GM18907 (cell line): ENCODE results near the gene CAMK2A.

Experiments used
- ATAC-seq: cut with Tn5 transposase; IDR thresholded peaks from one replicate; pipeline ENCODE4 v1.9.1; 2021; ENCODE audit warnings: mild to moderate bottlenecking, moderate library complexity; ENCODE audit not compliant: unreplicated experiment

The CAMK2A gene

DNA sequence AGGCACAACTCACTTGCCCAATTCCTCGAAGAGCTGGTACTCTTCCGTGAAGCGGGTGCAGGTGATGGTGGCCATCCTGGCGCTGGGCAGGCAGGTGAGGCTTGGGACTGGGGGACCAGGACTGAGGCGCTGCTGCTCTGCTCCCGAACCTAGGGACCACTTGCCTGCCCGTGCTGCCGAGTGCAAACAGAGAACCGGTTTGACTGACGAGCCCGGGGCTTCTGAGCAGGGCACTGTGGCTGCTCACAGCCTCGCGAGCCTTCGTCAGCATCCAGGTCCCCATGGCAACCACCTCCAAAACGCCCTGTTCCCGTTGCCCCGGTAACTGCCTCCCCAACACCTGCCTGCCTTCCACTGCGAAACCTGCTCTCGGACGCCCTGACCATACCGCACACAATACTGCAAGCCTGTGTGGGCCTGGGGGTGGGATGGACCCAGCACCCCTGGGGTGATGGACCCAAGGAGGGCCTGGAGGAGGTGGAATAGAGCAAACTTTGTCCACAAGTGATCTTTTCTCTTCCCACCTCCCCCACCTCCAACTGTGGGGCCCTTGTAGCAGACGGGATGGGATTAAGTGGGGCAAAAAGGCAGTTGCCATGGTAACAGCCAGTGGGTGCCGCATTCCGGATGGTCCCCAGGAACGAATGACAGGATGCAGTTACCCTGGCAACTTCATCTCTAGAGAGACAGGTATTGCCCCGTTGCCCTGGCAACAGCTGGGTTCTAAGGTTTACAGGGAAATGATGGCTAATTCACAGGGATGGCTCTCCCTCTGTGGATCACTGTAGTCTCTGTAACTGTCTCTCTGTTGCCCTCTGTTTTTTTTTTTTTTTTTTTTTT is at the start of gene CAMK2A:
CAMK2A (minus strand) TSS at position 223 of the 840 bp plus-strand sequence; CDS start at position 75, 148 bp downstream.
- ATAC-seq, result no peak

DNA sequence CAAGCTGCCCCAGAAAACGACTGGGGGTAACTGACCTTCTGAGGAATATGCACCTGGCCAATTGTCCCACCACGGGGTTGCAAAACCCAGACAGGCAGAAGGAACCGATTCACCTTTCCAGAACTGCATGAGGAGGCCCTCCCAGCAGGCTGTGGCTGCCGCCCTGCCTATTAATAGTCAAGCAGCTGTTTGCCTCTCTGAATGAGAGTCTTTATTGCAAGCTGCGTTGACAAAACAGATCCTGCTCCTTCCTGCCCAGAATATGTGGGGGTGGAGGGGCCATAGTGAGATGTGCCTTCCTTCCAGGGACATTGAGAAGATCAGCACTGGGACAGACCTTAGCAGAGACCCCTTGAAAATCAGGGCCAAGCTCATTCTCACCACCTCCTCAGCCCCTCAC is 49.6 kb upstream of the CAMK2A start:
- no peak for ATAC-seq

DNA sequence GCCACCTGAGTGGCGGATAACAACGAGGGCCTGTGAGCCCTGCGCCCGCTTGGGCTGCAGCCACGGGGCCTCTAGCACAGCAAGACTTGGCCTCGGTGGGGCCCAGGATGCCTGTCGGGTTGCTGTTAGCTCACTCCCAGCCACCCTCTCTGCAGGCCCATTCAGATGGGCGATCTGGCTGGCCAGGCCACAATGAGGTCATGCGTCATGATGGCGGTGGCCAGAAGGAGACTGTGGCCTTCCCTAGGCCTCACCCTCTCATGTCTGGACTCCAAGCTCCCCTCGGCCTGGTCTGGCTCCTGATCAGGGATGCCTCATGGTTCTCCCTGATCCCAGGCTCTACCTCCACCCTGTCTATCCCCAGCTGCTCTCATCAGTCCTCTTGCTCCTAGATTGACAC is 49.0 kb upstream of the CAMK2A start:
- ATAC-seq, result no peak

DNA sequence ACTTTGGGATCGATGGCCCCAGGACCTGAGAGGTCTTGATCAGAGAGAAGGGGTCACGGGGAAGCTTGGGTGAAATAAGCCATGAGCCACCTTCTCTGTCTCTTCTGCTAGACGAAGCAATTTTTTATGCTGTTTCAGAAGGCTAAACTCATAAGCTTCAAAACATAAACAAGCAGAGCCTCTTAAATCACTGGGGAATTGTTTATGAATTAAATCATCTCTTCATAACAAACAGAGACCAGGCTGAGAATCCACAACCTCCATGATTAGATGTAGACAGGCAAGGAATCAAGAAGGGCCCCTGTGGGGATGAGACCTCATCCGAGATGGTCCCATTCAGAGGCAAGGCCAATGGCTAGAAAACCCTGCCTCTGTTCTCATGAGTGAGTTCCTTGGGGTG is 46.2 kb upstream of the CAMK2A start:
- no peak for ATAC-seq

DNA sequence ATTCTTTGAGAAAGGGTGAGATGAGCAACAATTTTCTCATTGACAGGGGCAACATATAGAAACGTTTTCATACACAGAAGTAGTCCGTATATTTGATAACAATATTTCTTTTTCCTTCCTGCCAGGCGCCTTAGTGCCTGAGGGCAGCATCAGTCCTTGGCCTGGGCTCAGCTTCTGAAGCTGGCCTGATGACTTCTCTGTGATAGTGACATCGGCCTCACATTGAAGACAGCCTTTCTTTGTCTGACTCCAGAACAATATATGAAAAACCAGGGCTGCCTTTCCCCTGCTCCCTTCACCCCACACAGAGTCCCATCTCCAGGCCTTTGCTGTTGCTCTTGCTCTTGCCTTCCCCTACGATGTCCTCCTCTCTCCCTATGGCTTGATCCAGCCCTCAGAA is 43.8 kb upstream of the CAMK2A start:
- no peak for ATAC-seq

DNA sequence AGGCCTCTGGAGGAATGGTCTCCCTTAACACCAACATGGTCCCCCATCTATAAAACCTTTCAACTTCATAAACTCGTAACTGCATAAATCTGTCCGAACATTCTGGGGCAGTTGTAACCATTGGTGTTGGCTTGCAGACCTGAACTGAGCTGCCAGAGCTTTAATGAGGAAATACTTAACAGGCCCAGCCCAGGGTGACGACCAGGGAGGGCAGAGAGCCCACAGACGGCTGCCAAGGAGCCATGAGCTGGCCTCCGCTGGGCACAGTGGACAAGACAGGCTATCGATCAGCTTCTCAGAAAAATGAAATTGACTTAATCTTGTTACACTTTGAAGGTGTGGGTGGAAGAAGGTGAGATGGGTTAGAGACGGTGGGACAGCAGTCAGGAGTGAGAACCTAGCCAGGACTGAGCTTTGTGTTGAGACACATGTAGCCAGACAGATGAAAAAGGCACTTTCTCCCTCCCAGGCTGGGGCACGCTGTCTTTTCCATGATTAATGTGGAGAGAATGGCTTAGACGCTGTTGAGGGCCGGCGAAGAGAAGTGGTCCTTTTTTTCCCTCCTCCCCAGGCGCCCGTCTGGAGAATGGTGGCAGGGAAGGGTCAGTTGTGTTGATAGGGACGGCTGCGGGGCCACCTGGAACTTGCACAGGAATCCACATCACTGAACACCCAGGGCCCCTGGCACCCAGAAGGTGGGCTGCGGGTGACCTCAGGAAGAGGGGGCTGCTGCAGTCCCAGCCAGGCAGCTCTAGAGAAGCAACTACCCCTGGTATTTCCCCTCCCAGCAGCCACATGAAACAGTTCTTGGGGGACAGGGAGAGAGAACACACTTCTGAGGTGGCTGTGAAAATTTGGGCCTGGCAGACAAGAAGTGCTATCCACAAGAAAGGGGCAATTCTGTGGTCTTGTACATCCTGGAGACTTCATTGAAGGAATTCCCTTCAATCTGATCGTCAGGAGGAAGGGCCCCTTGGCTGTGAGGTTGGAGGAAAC is 40.6 kb upstream of the CAMK2A start:
- no peak for ATAC-seq

DNA sequence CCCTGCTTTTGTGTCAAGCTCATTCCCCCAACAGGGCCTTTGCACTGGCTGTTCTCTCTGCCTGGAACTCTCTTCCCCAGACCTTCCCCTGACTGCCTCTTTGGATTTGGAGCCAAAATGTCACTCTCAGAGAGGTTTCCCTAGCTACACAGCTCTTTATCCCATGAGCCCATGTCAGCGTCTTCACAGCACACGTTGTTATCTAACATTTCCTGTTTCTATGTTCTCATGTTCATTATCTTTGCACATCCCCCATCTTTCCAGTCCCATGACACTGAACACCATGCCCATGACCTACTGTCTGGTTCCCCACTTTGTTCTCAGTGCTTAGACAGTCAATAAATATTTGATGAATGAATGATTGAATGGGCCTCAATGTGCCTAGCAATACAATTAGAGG is 39.5 kb upstream of the CAMK2A start:
- no peak for ATAC-seq

DNA sequence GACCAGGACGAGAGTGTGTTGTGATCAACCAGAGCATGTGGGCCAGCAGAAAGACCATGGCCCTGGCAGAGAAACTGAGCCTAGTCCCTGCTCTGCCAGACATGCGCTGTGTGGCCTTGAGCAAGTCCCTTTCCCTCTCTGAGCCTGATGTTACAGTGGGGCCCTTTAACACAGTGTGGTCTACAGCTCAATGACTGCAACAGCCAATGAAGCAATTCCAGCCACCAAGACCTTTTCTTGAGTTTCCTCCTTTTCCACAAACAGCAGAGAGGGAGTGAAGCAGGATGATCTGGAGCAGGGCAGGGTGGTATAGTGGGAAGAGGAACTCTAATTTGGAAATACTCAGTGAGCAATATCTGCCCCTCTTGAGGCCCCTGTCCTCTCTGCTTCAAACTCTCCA is 38.9 kb upstream of the CAMK2A start:
- ATAC-seq, result no peak

DNA sequence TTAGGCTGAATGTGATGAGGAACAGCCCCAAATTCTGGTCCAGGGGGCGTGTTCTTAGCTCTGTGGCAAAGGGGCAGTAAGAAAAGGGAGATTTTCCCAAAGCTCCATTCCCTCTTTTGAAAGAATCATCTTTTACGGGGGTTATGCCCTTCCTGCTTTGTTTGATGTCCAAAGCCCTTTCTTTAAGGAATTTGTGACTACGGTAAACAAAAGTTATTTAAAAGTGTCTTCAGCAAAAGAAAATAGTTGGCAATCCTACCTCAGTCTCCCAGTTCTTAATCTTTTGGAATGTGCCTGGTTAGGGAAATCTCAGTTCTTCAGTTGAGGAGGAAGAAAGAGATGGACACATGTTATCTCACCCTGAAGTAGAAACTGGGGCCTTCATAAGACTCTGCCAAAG is 37.6 kb upstream of the CAMK2A start:
- ATAC-seq, result no peak

DNA sequence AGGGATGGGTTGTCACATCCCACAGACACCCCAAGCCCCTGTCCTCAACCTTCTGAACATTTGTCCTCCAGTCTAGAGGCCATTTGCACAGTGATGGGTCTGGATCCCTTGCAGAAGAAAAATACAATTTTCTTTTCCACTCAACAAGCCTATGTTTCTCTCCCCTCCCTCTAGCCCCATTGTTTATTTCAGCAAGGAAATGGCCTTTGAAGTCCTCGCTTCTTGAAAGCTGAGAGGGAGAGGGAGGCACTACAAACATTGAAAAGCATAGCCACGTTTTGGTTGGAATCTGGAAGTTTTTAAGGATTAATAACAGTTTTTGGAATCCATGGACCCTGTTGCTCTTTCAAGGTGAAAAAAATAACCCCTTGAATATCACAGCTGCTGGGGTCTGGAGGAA is 37.1 kb upstream of the CAMK2A start:
- ATAC-seq, result no peak

DNA sequence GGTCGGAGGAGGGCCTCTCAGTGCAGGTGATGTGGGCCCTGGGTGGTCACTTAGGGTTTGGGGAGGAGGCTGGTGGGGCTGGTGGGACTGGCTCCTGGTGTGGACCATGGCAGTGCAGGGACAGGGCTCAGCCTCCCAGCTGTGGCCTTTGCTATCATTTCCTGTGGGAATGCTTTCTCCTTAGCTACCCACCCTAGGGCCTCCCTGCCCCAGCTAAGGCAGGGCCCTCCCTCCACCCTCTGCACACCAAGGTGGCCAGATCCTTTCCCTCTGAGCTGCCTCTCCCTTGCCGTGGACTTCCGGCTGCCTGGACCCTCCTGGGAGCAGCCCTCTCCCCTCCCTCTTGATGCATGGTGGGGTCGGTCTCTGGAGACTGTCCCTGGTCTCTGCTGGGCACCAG is 35.9 kb upstream of the CAMK2A start:
- ATAC-seq, result no peak

DNA sequence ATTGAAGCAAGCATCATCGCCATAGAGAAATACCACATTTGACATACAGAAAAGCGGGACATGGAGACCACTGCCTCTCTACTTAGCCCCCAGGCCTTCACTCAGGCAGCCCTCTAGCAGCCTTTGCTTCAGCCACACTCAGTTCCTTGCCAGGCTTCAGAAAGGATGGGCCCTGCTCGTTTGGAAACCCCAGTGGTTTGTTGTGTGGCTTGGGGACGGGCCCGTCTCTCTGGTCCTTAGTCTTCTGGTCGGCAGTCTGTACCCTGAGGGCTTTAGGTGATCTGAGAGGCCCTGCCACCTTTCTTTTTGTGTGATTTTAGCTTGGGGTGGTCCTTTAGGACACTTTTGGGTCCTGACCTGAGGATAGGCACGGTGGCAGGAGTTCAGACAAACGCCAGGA is 34.2 kb upstream of the CAMK2A start:
- ATAC-seq, result no peak

DNA sequence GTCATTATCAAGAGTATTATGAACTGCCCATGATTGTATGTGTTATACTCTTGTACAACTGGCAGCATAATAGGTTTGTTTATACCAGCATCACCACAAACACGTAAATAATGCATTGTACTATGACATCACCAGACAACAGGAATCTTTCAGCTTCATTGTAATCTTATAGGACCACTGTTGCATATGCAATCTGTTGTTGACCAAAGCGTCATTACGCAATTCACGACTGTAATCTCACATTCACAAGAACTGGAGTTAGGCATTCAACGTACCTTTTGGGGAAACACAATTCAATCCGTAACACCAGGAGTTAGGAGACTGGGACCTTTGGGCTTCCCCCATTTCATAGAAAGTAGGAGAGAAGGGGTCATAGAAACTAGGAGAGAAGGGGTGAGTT is 33.5 kb upstream of the CAMK2A start:
- ATAC-seq, result no peak

DNA sequence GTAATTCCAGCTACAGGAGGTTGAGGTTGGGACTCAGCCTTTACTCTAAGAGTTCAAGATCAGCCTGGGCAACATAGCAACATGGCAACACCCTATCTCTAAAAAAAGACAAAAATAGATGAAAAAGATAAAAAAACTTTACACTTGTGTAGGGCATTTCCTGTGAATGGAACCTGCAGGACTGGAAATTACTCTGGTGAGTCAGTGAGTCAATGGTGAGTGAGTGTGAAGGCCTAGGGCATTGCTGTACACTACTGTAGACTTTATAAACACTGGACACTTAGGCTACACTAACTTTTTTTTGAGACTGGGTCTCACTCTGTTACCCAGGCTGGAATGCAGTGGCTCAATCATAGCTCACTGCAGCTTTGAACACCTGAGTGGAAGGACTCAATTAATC is 32.6 kb upstream of the CAMK2A start:
- ATAC-seq, result no peak

DNA sequence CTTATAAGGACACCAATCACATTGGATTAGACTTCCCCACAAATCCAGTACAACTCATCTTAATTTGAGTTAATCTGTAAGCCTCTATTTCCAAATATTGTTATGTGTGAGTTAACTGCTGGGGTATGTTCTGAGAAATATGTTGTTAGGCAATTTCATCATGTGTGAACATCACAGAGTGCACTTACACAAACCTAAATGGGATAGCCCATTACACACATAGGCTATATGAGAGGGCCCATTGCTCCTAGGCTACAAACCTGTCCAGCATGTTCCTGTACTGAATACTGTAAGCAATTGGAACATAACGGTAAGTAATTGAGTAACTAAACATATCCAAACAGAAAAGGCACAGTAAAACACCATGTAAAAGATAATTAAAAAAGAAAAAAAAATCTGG is 32.2 kb upstream of the CAMK2A start:
- ATAC-seq, result no peak

DNA sequence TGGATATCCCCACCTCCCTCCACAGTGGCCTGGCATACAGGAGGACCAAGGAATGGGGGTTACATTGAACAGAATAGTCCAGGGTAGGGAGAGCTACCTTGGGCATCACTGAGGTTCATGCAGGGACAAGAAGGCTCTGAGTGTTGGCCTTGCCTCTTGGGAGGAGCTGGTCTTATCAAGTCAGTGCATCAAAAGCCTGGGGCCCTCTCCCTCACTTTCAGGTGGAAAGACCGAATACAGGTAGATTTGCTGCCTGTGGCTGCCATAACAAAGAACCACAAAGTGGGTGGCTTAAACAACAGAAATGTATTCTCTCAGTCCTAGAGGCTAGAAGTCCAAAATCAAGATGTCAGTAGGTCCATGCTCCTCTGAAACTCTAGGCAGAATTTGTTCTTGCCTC is 31.6 kb upstream of the CAMK2A start:
- no peak for ATAC-seq

DNA sequence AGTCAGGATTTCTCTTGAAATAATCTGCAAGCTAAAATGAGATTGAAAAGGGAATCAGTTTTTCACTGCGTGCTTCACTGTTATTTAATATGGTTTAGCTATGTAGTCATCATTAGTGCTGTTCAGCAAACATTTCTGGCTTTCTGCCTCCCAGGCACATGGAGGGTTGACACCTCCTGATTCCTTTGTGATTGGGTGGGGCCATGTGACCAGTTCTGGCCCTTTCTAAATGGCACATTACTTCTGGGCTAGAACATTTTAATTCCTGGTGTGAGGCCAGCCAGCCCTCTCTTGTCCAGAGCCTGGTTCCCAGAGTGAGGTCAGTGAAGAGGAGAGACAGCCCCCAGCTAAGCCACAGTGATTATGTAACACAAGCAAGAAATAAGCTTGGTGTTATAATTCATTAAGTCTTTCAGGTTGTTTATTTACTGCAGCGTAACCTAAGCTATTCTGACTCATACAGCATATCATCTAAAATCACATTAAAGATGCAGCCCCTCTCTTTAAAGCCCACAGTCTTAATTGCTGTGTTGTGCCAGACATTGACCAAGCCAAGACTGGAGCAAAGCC is 30.6 kb upstream of the CAMK2A start:
- no peak for ATAC-seq

DNA sequence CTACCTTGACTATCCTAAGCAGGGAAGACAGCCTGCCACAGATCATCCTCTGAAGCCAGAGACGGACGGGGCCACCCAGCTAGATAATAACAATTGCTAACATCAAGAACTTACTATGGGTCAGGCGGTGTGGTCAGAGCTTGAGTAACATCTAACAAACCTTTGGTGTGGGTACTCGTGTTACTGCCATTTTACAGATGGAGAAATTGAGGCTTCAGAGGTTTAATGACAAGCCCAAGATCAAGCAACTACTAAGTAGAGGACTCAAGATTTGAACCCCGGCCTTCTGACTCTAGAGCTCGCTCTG is 29.9 kb upstream of the CAMK2A start:
- no peak for ATAC-seq

DNA sequence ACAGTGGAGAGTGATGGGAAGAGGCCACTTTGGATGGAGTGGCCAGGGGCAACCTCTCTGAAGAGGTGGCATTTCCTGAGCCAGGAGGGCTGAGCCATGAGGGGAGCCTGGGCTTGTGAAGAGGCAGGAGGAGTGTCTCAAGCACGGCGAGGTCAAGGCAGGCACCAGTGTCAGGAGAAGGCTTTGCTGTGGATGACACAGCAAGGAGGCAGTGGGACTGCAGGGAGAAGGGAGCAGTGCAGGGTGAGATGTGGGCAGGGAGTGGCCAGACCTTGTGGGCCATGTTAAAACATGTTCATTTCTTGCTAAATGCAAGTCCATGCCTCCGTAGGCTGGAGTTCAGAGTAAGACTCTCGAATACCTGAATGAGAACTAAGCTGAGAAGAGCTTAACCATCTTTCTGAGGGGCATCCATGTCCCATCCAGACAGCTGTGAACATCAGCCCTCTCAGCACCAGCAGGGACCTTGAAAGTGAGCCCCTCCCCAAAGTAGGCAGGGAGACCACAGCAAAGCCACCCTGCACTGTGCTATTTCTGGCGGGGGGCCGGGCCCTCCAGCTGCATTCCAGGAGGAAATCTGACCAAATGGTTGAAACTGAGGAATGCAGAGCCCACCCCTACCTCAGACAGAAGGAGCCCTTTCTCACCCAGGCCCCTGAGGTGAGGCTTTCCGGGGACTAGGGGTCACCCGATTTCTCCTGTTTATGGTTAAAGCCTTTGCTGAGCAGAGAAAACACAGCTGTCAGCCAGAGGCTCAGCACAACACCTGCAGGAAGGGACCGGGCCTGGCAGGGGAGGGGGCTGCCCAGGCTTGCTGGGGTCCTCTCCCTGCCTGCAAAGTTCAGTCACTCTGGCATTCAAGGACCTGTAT is 29.3 kb upstream of the CAMK2A start:
- no peak for ATAC-seq

DNA sequence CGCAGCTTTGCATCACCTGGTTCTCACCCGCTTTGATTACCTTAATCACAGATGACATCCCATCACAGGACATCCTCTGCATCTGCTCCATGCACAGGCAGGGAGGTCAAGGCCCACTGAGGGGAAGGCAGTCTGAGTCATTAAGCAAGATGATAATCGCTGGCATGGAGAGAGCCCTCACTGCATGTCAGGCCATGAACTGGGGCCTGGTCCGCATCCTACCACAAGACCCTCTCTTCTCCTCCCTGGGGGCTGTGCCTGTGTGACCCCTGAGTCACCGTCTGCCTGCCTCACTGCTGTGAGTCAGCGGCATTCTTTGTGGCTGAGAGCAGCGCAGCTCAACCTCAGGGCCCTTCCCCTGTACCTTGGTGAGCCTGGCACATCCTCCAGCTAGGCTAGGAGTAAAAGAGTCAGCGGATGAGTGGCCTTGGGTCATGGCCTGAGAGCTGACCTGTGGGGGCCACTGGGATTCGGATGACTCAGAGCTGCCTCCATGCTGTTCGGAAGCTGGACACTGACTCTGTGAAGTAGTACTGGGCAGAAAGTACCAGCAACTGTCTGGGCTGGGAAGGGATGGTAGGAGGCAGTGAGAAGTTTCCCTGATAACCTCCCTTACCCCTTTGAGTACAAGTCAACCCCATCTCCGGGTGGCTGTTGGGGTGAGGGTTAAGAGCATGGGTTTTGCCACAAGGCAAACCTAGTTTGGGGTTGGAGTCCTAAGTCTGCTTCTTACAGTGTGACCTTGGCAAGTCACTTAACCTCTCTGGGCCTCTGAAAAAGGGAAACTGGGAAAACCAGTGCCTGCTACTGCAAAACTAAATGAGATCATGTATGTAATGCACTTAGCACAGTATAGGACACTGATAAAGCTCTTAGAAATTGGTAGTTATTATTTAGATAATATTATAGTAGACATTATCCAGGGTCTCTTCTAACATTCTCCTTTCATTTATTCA is 27.8 kb upstream of the CAMK2A start:
- ATAC-seq, result no peak
